Measurements from ENCODE around the gene ABCA10.
"Not testable (repeated sequence)": the region's sequence is repeated elsewhere in the genome, so short reads cannot be mapped to it uniquely, and the experiment has no call there.

ABCA10 gene

GRCh38 chr17:69228576-69228975, at the start of gene ABCA10:
Gene ABCA10, minus strand, starts transcription at chr17:69228824. Its CDS starts 3,466 bp downstream, at chr17:69225358.
- DNase-seq: no peak

DNA sequence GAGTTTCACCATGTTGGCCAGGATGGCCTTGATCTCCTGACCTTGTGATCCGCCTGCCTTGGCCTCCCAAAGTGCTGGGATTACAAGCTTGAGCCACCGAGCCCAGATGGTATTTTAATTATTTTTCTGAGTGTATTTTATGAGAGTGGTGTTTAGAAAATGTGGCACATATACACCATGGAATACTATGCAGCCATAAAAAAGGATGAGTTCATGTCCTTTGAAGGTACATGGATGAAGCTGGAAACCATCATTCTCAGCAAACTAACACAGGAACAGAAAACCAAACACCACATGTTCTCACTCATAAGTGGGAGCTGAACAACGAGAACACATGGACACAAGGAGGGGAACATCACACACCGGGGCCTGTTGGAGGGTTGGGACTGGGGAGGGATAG, 47.7 kb upstream of the ABCA10 start:
- not testable (repeated sequence) for DNase-seq

DNA sequence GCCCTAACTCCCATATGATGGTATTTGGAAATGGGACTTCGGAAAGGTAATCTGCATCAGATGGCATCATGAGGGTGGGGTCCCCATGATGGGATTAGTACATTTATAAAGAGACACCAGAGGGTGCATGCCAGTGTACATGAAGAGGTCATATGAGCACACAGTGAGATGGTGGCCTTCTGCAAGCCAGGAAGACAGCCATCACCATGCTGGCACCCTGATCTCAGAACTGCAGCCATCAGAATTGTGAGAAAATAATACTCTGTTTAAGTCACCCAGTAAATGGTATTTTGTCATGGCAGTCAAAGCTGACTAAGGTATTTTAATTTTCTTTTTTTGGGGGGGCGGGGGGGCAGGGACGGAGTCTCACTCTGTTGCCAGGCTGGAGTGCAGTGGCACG, 47.1 kb upstream of the ABCA10 start:
- DNase-seq: no peak

- DNase-seq: no peak
Observed at GRCh38 chr17:69271023-69271422, 42.4 kb upstream of the ABCA10 start.

GRCh38 chr17:69269131-69269998, 40.7 kb upstream of the ABCA10 start:
- no peak for DNase-seq

DNA sequence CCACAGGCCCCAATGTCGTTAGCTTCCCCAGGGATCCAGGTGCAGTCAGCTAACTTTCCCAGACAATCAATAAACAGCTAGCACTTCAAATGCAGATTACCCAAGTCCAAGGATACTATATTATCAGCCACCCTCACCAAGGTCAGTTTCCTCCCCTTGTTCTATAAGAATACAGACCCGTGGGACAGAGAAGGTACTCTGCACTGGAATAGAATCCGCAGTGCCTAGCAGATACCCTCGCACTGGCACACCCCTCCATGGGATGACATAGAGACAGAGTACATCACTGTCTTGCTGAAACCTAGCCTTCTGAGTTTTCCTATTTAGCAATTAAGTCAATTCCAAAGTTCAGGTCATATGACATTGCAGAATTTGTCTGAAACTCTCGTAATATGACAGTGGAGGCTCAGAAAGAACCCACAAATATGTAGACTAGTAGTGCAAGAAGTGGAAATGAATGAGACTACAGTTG, 40.0 kb upstream of the ABCA10 start:
- no peak for DNase-seq

GRCh38 chr17:69267219-69267618, 38.6 kb upstream of the ABCA10 start:
- DNase-seq: no peak

DNA sequence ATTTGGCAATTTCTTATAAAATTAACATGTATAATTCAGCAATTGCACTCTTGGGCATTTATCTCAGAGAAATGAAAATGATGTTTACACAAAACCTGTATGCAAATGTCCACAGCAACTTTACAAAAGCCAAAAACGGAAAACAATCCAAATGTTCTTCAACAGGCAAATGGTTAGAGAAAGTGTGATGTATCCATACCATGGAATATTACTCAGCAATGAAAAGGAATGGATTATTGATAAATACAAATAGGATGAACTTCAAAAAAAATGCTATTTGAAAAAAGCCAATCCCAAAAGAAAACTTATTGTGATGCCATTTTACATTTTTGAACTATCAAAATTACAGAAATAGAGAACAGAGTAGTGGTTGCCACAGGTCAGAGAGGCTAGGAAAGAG, 37.2 kb upstream of the ABCA10 start:
- DNase-seq: no peak

- DNase-seq: no peak
Observed at GRCh38 chr17:69254187-69254586, 25.6 kb upstream of the ABCA10 start.

DNA sequence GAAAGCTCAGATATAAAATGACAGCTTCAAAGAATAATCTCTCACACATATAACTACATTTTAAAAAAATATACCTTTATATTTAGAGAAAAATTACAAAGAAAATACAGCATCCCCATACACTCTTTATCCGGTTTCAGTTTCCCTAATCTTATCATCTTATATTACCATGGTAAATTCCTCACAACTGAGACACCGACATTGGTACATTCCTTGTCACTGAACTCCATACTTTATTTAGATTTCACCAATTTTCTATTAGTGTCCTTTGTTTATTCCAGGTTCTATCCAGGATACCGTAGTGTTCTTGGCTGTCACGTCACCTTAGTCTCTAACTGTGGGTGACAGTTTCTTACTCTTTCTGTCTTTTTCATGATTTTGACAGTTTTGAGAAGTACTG, 22.0 kb upstream of the ABCA10 start:
- no peak for DNase-seq

DNA sequence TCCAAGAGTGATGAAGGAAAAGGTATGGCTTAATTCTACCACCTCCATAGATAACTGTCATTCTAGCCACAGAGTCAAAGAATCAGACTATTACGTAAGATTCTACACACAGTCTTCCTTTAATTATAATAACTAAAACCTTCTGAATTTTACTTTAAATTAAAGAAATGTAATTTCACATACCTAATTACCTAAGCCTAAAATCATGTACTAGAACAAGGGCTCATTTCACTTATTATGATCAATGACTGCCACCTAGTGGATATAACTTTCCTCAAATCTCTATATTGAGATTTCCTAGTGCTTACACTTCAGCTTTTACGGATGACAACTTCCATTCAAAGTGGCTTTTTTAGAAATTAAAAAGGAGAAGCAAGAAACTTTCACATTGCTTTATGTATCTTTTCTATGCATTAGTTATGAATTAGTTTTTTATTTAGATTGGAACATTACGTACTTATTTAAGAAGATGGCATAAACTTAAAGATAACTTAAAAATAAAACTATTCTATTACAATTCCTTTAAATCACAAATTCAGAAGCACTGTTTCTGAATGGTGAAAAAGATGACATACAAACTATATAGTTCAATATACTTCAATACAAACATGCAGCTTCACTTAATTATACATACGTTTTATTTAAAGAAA, 18.2 kb upstream of the ABCA10 start:
- peak; percentile 18 for DNase-seq

- DNase-seq: no peak
Observed at GRCh38 chr17:69246202-69246601, 17.6 kb upstream of the ABCA10 start.

DNA sequence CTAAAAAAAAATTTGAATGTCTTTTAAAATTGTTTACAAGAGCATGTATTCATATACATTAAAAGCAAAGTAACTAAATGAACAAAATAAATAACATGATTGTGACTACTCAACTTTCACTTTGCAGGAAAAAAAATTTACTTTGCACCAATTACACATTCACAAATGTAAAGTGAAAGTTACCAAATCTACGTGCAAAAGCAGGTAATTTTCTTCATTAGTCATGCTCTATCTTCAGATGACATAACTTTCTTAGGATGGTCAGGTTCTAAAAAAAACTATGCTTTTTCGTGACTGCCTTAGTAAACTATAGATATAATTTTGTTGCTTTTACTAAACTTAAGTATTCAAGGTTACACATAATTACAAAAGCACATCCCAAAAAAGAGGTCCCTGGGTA, 17.0 kb upstream of the ABCA10 start:
- DNase-seq: no peak

GRCh38 chr17:69239611-69240600, 11.3 kb upstream of the ABCA10 start:
- DNase-seq: no peak

DNA sequence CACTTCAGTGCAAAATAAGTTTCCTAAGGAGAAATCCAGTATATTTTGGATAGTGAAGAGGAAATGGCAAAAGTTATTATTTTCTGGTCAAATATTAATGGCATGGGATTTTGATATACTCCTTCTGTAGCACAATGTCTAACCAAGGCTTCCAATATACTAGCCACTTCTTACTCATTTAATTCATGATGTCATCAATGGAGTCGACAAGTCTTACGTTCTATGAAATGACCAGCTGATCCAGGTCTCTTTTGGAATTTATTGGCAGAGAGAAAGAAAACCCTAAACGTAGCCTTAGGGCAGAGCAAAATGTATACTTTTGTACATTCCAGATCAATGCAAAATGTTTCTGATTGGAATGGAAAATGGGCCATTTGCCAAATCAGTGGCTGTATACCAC, 8.3 kb upstream of the ABCA10 start:
- no peak for DNase-seq

- DNase-seq: no peak
Observed at GRCh38 chr17:69236464-69236863, 7.8 kb upstream of the ABCA10 start.

DNA sequence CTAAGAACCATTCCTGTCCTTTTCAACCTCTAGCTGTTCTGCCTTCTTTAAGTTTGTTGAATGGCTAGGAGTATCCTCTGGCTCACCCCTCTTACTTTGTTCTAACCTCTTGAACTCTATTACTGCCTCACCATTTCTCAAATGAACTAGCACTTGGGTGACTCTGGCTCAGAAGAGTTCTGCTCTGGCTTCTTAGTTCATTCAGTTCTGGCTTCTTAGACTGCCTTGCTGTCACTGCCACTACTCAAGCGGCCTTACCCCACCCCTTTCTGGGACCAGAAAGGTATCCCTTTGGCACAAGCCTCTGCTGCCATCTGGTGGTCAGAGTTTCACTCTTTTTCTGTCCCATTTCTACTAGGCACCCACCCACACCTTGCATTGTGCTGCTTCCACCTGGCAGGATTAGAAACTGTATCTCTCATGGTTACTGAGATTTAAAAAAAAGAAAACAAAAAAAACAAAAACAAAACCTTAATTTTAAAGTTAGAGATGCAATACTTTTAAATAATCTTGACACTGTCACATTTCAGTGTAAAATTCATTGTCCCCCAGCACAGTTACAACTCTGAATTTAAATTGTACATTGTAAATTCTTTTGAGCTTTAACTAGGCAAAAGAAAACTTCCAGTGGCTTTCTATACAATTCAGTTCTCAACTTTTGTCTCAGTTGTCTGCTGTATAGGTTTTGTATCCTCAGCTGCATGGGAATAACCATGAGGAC, 6.9 kb upstream of the ABCA10 start:
- DNase-seq: peak; percentile 41

DNA sequence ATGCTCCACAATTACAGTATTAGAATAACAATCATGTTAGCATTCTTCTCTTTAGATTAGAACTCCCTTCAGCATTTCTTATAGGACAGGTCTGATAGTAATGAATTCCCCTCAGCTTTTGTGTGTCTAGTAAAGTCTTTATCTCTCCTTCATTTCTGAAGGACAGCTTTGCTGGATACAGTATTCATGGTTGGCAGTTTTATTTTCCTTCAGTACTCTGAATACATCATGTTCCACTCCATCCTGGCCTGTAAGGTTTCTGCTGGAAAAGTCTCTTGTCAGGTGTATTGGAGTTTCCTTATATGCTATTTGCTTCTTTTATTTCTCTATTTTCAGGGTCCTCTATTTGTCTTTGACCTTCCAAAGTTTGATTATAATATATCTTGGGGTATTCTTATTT, 4.0 kb upstream of the ABCA10 start:
- DNase-seq: no peak

- no peak for DNase-seq
Observed at GRCh38 chr17:69231521-69231920, 2.9 kb upstream of the ABCA10 start.

DNA sequence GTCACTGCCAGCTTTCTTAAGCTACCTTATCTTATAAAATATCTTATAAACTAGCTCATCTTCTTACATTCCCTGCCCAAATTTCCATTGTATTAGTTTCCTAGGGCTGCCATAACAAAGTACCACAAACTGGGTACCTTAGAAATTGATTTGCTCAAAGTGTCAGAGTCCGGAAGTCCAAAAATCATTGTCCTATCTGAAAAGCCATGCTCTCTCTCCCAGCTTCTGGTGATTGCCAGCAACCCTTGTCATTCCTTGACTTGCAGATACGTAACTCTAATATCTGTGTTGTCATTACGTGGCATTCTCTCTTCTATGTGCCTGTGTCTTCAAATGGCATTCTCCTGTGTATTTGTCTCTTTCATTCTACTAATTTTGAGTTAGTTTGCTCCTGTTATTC, 2.3 kb upstream of the ABCA10 start:
- no peak for DNase-seq

DNA sequence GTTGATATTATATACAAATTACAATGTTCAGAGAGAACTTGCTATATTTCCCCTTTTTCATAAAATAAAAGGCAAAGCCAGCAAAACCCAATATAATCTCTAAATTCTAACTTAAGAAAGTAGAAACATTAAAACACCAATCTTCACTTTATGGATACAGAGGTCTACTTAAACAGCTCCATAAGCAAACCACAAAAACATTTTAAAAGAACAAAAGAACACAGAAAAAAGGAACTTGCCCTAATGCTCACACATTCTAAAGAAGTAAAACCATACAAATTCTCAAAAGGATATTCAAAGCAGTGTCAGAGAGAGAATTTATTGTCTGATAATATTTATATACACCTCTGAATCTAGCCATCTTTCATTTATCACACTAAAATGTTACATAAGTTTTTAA, 606 bp downstream of the ABCA10 start:
- DNase-seq: no peak

GRCh38 chr17:69227541-69227940, 1.1 kb downstream of the ABCA10 start:
- no peak for DNase-seq

Measured in NCI-H1105 (cell line).